ENCODE measurements around the gene C2CD4A. TPM values are rescaled to one million over a fixed set of nuclear protein-coding genes. Genes with fewer than 3 reads are reported as not detected.

C2CD4A gene
- total and polyA plus RNA-seq, 2 donors (not counting 3 experiments of a cell fraction or from before 2014, with no cell fraction given), result 0.33 to 0.46 TPM

DNA sequence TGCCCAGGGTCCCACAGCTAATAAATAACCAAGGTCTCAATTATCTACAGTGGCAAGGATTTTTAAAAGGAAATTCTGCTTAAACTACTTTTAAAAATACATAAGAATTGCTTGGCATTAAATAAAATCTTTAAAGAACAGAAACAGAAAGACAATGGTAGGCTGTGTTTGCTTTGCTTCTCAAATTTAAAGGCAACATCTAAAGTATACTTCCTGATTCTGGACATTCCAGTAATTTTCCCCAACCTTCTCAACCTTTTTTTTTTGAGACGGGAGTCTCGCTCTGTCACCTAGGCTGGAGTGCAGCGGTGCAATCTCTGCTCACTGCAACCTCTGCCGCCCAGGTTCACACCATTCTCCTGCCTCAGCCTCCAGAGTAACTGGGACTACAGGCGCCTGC, 11.8 kb upstream of the C2CD4A start:
- Histone ChIP-seq H3K4me1 (ENCODE audit: control insufficient read depth, extremely low read depth, insufficient read depth, low read length) (peaks cover 8% of the 10 kb centered on the region), H3K4me3 (replicated peaks in 1 of 3; ENCODE audit: insufficient read depth in 1 of 3, low read depth in 1 of 3, low read length in 3 of 3) (no peak overlapping the region), H4K20me1 (replicated peaks; ENCODE audit: control insufficient read depth, extremely low read depth, insufficient read depth, low read length) (no peaks in the 10 kb centered on the region), H3K27me3 (ENCODE audit: control insufficient read depth in 2 of 2, insufficient read depth in 2 of 2, low read length in 2 of 2) (no peaks in the 10 kb centered on the region), H3K36me3 (ENCODE audit: control insufficient read depth in 2 of 2, extremely low read depth in 1 of 2, insufficient read depth in 2 of 2, low read length in 2 of 2) (no peaks in the 10 kb centered on the region), H2AFZ (ENCODE audit: low read depth, low read length) (no peak overlapping the region), H3K9me3 (replicated peaks; ENCODE audit: control insufficient read depth, insufficient read depth, low read length) (no peaks in the 10 kb centered on the region), H3K79me2 (ENCODE audit: control insufficient read depth, insufficient read depth, low read length) (peaks cover 63% of the 10 kb centered on the region), H3K27ac (ENCODE audit: insufficient read depth, low read depth, low read length) (no peak overlapping the region), H3K9me1 (replicated peaks; ENCODE audit: control insufficient read depth, extremely low read depth, insufficient read depth, low read length) (no peaks in the 10 kb centered on the region), H3K9ac (replicated peaks; ENCODE audit: extremely low read depth, insufficient read depth, low read length) (no peak overlapping the region), H3K4me2 (ENCODE audit: insufficient read depth, low read length) (no peak overlapping the region)
- no TSS peak for BruUV-seq (replicated peaks)
- ChIA-PET CTCF (interaction anchor here (1.5 kb wide), 1 partner anchor 19 kb away, joined by 3 read pairs; no protein-coding TSS in a partner anchor), POLR2A (no interaction called here)
- dilution Hi-C loops (cut with MboI; ENCODE audit: extremely low pct_ligation_motif_present, low sequenced_read_pairs), result no loop called here
- no peak for FAIRE-seq
- intact Hi-C loops (cut with micrococcal nuclease), result no loop called here
- peak; percentile 14 for DNase-seq (ENCODE audit: low read depth, low spot score)
- TF ChIP-seq EZH2 (IDR thresholded peaks at IDR 0.05; ENCODE audit: borderline replicate concordance, low read depth, low read length, severe bottlenecking) (no peak), FOS (IDR thresholded peaks at IDR 0.05; ENCODE audit: borderline replicate concordance, insufficient read depth, low read length) (no peak), POLR2AphosphoS5 (IDR thresholded peaks at IDR 0.05; ENCODE audit: insufficient read depth, low read depth, low read length) (no peak), GATA2 (IDR thresholded peaks at IDR 0.05; ENCODE audit: insufficient read depth, insufficient read length, low read depth, low read length) (no peak), POLR2A (IDR thresholded peaks at IDR 0.05; ENCODE audit: low read depth, low read length) (no peak)
- TF ChIP-seq, protein P1, sequence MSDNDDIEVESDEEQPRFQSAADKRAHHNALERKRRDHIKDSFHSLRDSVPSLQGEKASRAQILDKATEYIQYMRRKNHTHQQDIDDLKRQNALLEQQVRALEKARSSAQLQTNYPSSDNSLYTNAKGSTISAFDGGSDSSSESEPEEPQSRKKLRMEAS (IDR thresholded peaks at IDR 0.05; ENCODE audit: insufficient read depth, insufficient read length), result no peak

GRCh38 chr15:62057341-62057980, 9.3 kb upstream of the C2CD4A start:
- no TSS peak for BruUV-seq (replicated peaks)
- FAIRE-seq (no peak), DNase-seq (ENCODE audit: low read depth, low spot score) (no peak)
- Histone ChIP-seq H3K9ac (replicated peaks; ENCODE audit: extremely low read depth, insufficient read depth, low read length) (no peak overlapping the region), H3K9me3 (replicated peaks; ENCODE audit: control insufficient read depth, insufficient read depth, low read length) (no peaks in the 10 kb centered on the region), H4K20me1 (replicated peaks; ENCODE audit: control insufficient read depth, extremely low read depth, insufficient read depth, low read length) (no peaks in the 10 kb centered on the region), H3K4me1 (ENCODE audit: control insufficient read depth, extremely low read depth, insufficient read depth, low read length) (peaks cover 13% of the 10 kb centered on the region), H3K4me2 (ENCODE audit: insufficient read depth, low read length) (no peak overlapping the region), H3K27me3 (ENCODE audit: control insufficient read depth in 2 of 2, insufficient read depth in 2 of 2, low read length in 2 of 2) (no peaks in the 10 kb centered on the region), H3K36me3 (ENCODE audit: control insufficient read depth in 2 of 2, extremely low read depth in 1 of 2, insufficient read depth in 2 of 2, low read length in 2 of 2) (no peaks in the 10 kb centered on the region), H2AFZ (ENCODE audit: low read depth, low read length) (no peak overlapping the region), H3K9me1 (replicated peaks; ENCODE audit: control insufficient read depth, extremely low read depth, insufficient read depth, low read length) (no peaks in the 10 kb centered on the region), H3K79me2 (ENCODE audit: control insufficient read depth, insufficient read depth, low read length) (peaks cover 51% of the 10 kb centered on the region), H3K4me3 (replicated peaks in 1 of 3; ENCODE audit: insufficient read depth in 1 of 3, low read depth in 1 of 3, low read length in 3 of 3) (no peak overlapping the region), H3K27ac (ENCODE audit: insufficient read depth, low read depth, low read length) (no peak overlapping the region)
- POLR2A ChIA-PET, result no interaction called here
- dilution Hi-C loops (cut with MboI; ENCODE audit: extremely low pct_ligation_motif_present, low sequenced_read_pairs), result no loop called here
- CTCF ChIA-PET, result no interaction called here
- no peak for TF ChIP-seq MYC (IDR thresholded peaks at IDR 0.05; ENCODE audit: low read depth, low read length)
- no peak for TF ChIP-seq GATA2 (IDR thresholded peaks at IDR 0.05; ENCODE audit: insufficient read depth, insufficient read length, low read depth, low read length)
- no peak for TF ChIP-seq JUN (IDR thresholded peaks at IDR 0.05; ENCODE audit: borderline replicate concordance, insufficient read depth, insufficient read length, low read depth)
- no peak for TF ChIP-seq CTCF (IDR thresholded peaks at IDR 0.05; ENCODE audit: extremely low read depth in 1 of 2, insufficient read depth in 1 of 2, low read depth in 1 of 2, low read length in 2 of 2)
- no peak for TF ChIP-seq EZH2 (IDR thresholded peaks at IDR 0.05; ENCODE audit: borderline replicate concordance, low read depth, low read length, severe bottlenecking)
- intact Hi-C loops (cut with micrococcal nuclease), result no loop called here
